Stimulated activated CD8-positive, alpha-beta memory T cell treated with anti-CD3 and anti-CD28 coated beads, Interleukin-4, amount 100 ng/mL, for 48 hours (primary cell): ENCODE measurements around the gene AP4B1.

Experiments
- DNase-seq: peaks from one replicate; pipeline ENCODE4 v3.0.0-alpha.2; 2020

The AP4B1 gene

GRCh38 chr1:113929750-113930498, 25.3 kb upstream of the AP4B1 start:
- peak; percentile 72 for DNase-seq

GRCh38 chr1:113928941-113929749, 24.5 kb upstream of the AP4B1 start, which contains the start of gene HIPK1:
HIPK1 (plus strand) TSS chr1:113929324.
- peak; percentile 94 for DNase-seq

DNA sequence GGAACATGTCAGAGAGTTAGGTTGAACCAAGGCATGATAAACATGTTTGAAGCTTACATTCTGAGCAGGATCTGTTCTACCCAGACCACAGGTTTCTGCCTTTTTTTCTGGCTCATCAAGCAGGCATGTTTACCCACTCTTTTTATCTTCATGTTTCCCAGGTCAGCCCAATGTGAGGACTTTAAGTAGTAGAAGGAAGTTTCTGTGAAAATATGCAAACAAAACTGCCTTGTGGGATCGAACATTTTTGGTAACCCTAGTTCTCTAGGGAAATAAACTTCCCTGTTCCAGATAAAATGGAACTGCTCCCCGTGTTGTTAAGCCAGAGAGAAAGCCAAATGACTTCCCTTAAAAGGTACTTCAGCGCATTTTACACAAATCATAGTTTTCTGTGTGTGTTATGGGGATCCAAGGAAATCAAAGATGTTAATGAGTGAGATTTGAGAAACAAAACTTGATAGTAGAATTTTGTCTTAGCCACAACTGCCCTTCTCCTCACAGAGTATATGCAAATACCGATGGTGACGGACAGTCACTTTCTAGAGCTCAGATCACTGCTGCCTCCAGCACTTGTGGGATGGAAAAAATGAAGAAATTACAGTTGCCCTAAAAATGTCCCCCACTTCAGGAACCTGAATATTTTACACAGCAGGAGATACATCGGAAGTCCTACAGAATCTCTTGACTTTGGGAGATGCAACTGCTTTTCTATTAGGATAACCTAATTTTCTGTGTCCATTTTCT, 23.8 kb upstream of the AP4B1 start:
- no peak for DNase-seq

- no peak for DNase-seq
Measured at GRCh38 chr1:113924473-113924872, 19.9 kb upstream of the AP4B1 start.

DNA sequence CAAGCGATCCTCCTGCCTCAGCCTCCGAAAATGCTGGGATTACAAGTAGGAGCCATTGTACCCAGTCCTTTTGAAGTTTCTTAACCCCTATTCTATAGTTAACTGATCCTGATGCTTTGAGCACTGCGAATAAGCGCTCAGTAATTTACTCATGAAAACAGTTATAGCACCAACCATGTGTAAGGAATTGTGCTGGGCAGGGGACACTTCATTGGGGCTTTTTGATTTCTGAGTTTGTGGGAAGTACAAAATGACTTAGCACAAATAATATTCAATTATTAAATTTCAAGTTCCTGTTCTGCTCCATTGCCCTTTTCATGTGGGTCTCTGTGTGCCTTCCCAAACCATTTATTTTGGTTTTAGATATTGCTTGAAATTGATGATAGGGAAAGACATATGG, 18.4 kb upstream of the AP4B1 start:
- no peak for DNase-seq

GRCh38 chr1:113918243-113918642, 13.6 kb upstream of the AP4B1 start:
- no peak for DNase-seq

DNA sequence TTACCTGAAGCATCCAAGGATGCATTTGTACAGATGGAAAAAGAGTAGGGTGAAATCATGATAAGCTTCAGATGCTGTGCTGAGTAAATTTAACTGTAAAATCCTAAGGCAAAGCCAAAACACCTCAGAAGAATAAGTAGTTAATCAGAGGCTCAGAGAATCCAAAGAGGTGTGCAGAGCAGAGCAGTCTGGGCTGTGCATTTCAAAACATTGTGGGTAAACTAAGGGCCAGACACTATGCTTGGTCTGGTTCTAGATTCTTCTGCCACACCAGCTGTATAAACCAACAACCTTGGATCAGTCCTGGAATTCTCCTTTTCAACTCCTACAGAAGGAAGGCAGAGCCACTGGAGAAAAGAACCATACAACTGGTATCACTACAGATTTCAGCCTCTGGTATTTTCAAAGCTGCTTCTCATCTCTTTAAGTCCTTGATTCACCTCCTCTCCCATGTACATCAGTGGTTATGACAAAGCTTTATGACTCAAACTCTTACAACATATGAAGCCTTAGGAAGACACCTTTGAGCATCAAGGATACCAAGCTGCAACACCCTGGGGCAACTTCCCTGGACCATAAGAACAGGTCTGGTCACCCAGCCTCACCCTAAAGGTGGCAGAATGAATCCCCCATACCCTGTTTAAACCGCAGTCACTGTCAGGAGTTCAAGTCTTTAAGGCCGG, 12.9 kb upstream of the AP4B1 start:
- DNase-seq = no peak

GRCh38 chr1:113916974-113917373, 12.4 kb upstream of the AP4B1 start:
- no peak for DNase-seq

GRCh38 chr1:113913887-113914664, 9.5 kb upstream of the AP4B1 start:
- DNase-seq = no peak

- no peak for DNase-seq
Measured at GRCh38 chr1:113913312-113913668, 8.7 kb upstream of the AP4B1 start.

GRCh38 chr1:113912594-113913311, 8.2 kb upstream of the AP4B1 start:
- DNase-seq = no peak

DNA sequence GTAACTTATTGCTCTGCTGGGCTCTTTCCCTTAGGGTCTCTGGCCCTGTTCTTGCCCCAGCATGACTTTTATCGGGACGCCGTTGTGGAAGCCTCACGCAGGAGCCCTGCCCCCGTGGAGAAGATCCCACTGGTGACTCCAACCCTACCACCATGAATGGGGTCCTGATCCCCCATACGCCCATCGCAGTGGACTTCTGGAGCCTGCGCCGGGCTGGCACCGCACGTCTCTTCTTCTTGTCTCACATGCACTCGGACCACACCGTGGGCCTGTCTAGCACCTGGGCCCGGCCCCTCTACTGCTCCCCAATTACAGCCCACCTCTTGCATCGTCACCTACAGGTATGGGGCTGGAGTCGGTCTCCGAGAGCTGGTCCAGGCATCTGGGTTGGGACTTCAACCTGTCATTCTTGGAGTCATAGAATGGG, 849 bp upstream of the AP4B1 start:
- no peak for DNase-seq

- DNase-seq = no peak
Measured at GRCh38 chr1:113904293-113904673, 316 bp downstream of the AP4B1 start.

DNA sequence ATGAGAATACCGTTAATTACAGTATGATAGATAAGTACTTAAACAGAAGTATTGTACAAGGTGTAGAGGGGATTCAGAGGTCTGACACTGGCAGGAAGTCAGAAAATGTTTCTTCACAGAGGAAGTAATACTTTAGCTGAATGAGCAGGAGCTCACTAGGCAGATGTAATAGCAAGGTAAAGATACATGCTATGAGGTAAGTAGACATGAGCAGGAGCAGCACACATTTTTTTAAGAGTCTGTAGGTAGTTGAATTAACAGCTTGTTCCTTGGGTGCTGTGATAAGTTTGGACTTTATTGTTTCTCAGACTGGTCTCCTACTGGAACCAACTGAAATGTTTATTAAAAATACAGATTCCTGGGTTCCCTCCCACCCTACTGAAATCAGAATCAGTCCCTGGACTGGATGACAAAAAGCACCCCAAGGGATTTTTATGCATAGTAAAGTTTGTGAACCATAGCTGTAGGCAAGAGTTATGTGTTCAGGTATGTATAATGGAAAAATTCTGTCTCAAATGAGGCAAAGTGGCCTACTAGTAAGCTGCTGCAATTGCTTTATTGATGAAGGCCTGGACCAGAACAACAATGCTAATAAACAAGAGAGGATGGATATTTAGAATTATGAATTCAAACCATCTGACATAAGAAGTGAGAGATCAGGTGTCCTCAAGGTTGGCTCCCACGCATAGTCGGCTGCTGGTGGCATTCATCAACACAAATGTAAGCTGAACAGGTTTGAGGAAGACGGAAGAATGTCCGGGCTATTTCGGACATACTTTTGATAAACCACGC, 902 bp downstream of the AP4B1 start:
- DNase-seq = peak; percentile 42

GRCh38 chr1:113901191-113901590, 3.4 kb downstream of the AP4B1 start:
- no peak for DNase-seq

- no peak for DNase-seq
Measured at GRCh38 chr1:113899111-113899510, 5.5 kb downstream of the AP4B1 start.

- no peak for DNase-seq
Measured at GRCh38 chr1:113898241-113898814, 6.3 kb downstream of the AP4B1 start.

DNA sequence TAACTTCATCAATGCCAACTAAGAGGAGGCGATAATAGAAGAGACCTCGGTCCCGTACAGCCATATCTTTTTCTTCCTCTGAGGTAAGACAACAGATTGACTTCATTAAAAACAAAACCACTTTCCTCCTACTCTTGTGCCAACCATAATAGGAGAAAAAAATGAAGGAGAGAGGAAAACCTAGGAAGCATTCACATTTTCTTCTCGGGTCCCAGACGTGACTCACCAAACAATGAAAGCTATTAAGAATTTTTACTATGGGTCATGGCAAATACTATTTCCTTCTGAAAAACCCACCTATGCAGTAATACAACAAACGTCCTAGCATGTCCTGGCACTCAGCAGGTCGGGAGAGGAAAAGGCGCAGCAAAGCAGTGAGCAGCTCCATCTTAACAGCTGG, 8.6 kb downstream of the AP4B1 start:
- DNase-seq = no peak

DNA sequence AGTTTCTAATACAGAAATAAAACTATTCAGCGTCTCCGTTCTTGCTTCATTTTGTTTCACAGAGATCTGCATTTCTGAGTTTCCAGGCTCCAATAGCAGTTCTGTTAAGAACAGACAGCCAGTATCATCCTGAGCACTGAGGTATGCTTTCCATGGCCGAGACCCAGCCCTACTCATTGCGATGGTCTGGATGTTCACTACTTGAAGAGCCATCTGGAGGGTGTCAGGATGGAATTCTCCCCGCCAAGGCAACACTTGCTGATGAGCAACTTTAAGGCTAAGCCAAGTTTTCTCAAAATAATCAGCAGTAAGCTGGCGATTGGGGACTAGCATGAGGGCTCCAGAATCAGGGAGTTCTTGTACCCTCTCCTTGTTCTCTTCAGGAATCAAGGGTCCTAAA, 9.5 kb downstream of the AP4B1 start:
- DNase-seq = no peak

DNA sequence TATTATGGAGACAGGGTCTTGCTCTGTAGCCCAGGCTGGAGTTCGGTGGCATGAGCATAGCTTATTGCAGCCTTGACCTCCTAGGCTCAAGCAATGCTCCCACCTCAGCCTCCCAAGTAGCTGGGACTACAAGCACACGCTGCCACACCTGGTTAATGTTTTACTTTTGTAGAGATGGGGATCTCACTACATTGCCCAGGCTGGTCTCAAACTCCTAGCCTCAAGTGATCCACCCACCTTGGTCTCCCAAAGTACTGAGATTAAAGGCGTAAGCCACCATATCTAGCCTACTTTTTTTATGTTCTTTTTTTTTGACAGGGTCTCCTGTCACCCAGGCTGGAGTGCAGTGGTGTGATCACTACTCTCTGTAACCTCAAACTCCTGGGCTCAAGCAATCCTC, 11.3 kb downstream of the AP4B1 start:
- no peak for DNase-seq
